Measurements from ENCODE around the gene OAT.

The OAT gene

DNA sequence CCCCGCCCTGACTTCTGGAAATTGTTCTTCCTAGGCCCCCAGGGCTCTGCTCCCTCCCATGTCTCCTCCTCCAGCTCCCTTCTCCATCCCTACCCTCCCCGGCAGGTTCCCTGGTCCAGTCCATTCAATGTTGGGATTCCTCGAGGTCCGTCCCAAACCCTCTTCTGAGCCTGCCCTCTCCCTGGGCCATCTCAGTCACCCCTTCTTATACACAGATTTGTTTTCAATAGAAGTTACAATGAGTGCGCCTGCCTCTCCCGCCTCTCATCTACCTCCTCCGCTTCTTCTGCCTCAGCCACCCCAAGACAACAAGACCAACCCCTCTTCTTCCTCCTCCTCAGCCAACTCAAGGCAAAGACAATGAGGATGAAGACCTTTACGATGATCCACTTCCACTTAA lies 67.9 kb downstream of the OAT start:
- H2AK5ac ChIP-seq (ENCODE audit: low read length): no peak overlapping the region
- H3K56ac ChIP-seq (ENCODE audit: low read length): no peak overlapping the region
- H2BK120ac ChIP-seq (ENCODE audit: low read depth, low read length): no peak overlapping the region
- no peak overlapping the region for H4K5ac ChIP-seq (ENCODE audit: low read length)
- no peak overlapping the region for H3K9ac ChIP-seq (ENCODE audit: low read length)
- no peak overlapping the region for H3K27ac ChIP-seq (ENCODE audit: low read depth, low read length)
- H3K36me3 ChIP-seq (ENCODE audit: control insufficient read depth, insufficient read depth, low read length): no peaks in the 10 kb centered on the region
- no peak overlapping the region for H2BK15ac ChIP-seq (replicated peaks; ENCODE audit: low read depth)
- no peak overlapping the region for H3K4me2 ChIP-seq (ENCODE audit: low read length)
- H3K79me1 ChIP-seq (ENCODE audit: low read length): no peaks in the 10 kb centered on the region
- no peaks in the 10 kb centered on the region for H3K27me3 ChIP-seq (ENCODE audit: insufficient read depth, low read length, poor library complexity)
- H3K23ac ChIP-seq (ENCODE audit: low read length): no peak overlapping the region
- no peaks in the 10 kb centered on the region for H3K79me2 ChIP-seq (ENCODE audit: control insufficient read depth, insufficient read depth, low read length)
- H2BK5ac ChIP-seq (ENCODE audit: low read length): no peak overlapping the region
- no peak overlapping the region for H3K4me3 ChIP-seq (ENCODE audit: low read length)
- WGBS (ENCODE audit: extremely low coverage, insufficient coverage, low lambda C conversion rate): no CpG with 5 or more reads among the region's 8 CpGs
- DNase-seq: no peak
- no peak overlapping the region for H3K18ac ChIP-seq (ENCODE audit: low read length)
- no peaks in the 10 kb centered on the region for H3K4me1 ChIP-seq (ENCODE audit: control insufficient read depth, low read depth, low read length)
- H4K8ac ChIP-seq (ENCODE audit: low read depth, low read length): no peak overlapping the region
- no peak overlapping the region for H3K4ac ChIP-seq (ENCODE audit: low read depth, low read length)

DNA sequence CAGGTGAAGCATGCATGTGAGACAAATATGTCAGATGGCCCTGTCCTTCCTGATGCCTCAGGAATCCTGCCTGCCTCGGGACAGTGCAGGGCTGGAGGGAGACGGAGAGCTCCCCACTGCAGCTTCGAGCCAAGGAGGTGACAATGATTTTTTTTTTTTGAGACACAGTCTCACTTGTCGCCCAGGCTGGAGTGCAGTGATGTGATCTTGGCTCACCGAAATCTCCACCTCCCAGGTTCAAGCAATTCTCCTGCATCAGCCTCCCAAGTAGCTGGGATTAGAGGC lies 68.8 kb downstream of the OAT start:
- Histone ChIP-seq H2AK5ac (ENCODE audit: low read length) (no peak overlapping the region), H2BK5ac (ENCODE audit: low read length) (no peak overlapping the region)

DNA sequence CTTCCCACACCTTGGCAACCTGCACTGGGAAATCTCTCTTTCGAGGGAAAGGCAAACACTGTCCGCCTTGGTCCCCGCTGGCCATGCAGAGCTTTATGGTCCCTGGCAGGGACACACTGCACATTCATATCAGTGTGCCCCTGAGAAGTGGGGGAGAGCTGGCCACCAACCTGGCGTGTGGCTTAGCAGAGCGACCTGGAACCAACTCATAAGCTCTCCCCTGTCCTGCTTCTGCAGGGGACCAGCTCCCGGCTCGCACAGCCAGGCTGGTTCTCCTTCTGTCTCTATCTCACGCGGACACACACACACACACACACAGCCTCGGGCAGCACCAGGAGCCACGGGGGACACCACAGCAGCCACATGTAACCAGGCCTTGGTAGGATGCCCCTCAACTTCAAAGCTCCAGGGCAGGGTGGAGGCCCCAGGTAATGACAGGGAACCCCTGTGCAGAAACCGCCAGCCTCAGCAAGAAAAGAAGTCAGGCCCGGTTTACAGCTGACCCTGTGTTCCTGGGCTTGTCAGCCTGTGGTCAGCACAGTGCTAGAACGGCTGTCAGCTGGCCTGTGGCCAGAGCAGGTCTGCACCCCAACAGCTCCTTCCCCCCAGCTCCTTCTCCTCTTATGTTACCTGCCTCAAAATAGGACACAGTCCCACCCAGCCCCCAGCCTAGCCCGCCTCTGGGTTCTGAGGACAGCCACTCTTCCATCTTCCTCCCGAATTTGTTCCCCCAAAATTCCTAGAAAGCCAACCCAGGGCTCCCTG lies 69.3 kb downstream of the OAT start:
- no peak for DNase-seq
- H3K9ac ChIP-seq (ENCODE audit: low read length): no peak overlapping the region

More for the DNA sequence above, 68.8 kb downstream of the OAT start:
- H4K5ac ChIP-seq (ENCODE audit: low read length): no peak overlapping the region
- no peak overlapping the region for H3K4ac ChIP-seq (ENCODE audit: low read depth, low read length)
- no peak overlapping the region for H3K23ac ChIP-seq (ENCODE audit: low read length)
- DNase-seq: no peak
- no peak overlapping the region for H3K9ac ChIP-seq (ENCODE audit: low read length)
- H3K79me1 ChIP-seq (ENCODE audit: low read length): no peaks in the 10 kb centered on the region
- H3K27me3 ChIP-seq (ENCODE audit: insufficient read depth, low read length, poor library complexity): no peaks in the 10 kb centered on the region
- H3K79me2 ChIP-seq (ENCODE audit: control insufficient read depth, insufficient read depth, low read length): no peaks in the 10 kb centered on the region
- no peak overlapping the region for H2BK120ac ChIP-seq (ENCODE audit: low read depth, low read length)
- H4K8ac ChIP-seq (ENCODE audit: low read depth, low read length): no peak overlapping the region
- H3K56ac ChIP-seq (ENCODE audit: low read length): no peak overlapping the region
- no peak overlapping the region for H3K4me2 ChIP-seq (ENCODE audit: low read length)
- WGBS (ENCODE audit: extremely low coverage, insufficient coverage, low lambda C conversion rate): no CpG with 5 or more reads among the region's 5 CpGs
- no peak overlapping the region for H2BK15ac ChIP-seq (replicated peaks; ENCODE audit: low read depth)
- no peaks in the 10 kb centered on the region for H3K4me1 ChIP-seq (ENCODE audit: control insufficient read depth, low read depth, low read length)
- no peak overlapping the region for H3K18ac ChIP-seq (ENCODE audit: low read length)
- H3K36me3 ChIP-seq (ENCODE audit: control insufficient read depth, insufficient read depth, low read length): no peaks in the 10 kb centered on the region
- H3K27ac ChIP-seq (ENCODE audit: low read depth, low read length): no peak overlapping the region
- no peak overlapping the region for H3K4me3 ChIP-seq (ENCODE audit: low read length)

DNA sequence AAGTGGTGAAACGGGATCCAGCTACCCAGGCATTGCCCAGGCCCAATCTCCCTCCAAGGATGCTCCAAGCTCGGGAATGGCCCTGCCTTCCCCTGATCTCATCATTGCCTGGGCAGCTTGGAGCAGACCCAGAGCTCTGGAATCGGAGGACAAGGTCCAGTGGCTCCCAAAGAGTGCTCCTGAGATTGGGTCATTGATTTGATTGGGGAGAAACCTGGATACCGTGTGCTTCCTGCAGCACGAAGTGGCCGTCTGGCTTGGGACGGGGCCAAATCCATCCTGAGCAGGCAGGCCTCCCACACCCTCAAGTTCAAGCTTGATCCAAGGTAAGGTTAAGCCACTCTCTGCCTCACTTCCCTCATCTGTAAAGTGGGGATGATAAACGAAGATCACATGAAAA lies 69.9 kb downstream of the OAT start:
- Histone ChIP-seq H4K5ac (ENCODE audit: low read length) (no peak overlapping the region), H3K23ac (ENCODE audit: low read length) (no peak overlapping the region), H3K56ac (ENCODE audit: low read length) (no peak overlapping the region), H3K4me2 (ENCODE audit: low read length) (no peak overlapping the region), H3K4ac (ENCODE audit: low read depth, low read length) (no peak overlapping the region), H3K79me1 (ENCODE audit: low read length) (no peaks in the 10 kb centered on the region), H3K79me2 (ENCODE audit: control insufficient read depth, insufficient read depth, low read length) (no peaks in the 10 kb centered on the region), H3K18ac (ENCODE audit: low read length) (no peak overlapping the region), H3K27me3 (ENCODE audit: insufficient read depth, low read length, poor library complexity) (no peaks in the 10 kb centered on the region), H3K4me1 (ENCODE audit: control insufficient read depth, low read depth, low read length) (no peaks in the 10 kb centered on the region), H2AK5ac (ENCODE audit: low read length) (no peak overlapping the region), H2BK120ac (ENCODE audit: low read depth, low read length) (no peak overlapping the region), H3K36me3 (ENCODE audit: control insufficient read depth, insufficient read depth, low read length) (no peaks in the 10 kb centered on the region), H3K9ac (ENCODE audit: low read length) (no peak overlapping the region), H4K8ac (ENCODE audit: low read depth, low read length) (no peak overlapping the region), H2BK15ac (replicated peaks; ENCODE audit: low read depth) (no peak overlapping the region), H3K27ac (ENCODE audit: low read depth, low read length) (no peak overlapping the region), H3K4me3 (ENCODE audit: low read length) (no peak overlapping the region), H2BK5ac (ENCODE audit: low read length) (no peak overlapping the region)
- WGBS (ENCODE audit: extremely low coverage, insufficient coverage, low lambda C conversion rate): no CpG with 5 or more reads among the region's 8 CpGs
- no peak for DNase-seq

More for the DNA sequence above, 69.3 kb downstream of the OAT start:
- Histone ChIP-seq H3K23ac (ENCODE audit: low read length) (no peak overlapping the region), H4K8ac (ENCODE audit: low read depth, low read length) (no peak overlapping the region), H3K79me2 (ENCODE audit: control insufficient read depth, insufficient read depth, low read length) (no peaks in the 10 kb centered on the region), H3K4me2 (ENCODE audit: low read length) (no peak overlapping the region), H2BK120ac (ENCODE audit: low read depth, low read length) (no peak overlapping the region), H3K79me1 (ENCODE audit: low read length) (no peaks in the 10 kb centered on the region), H4K5ac (ENCODE audit: low read length) (no peak overlapping the region), H3K4ac (ENCODE audit: low read depth, low read length) (no peak overlapping the region), H3K18ac (ENCODE audit: low read length) (no peak overlapping the region), H2AK5ac (ENCODE audit: low read length) (no peak overlapping the region), H3K36me3 (ENCODE audit: control insufficient read depth, insufficient read depth, low read length) (no peaks in the 10 kb centered on the region), H3K27ac (ENCODE audit: low read depth, low read length) (no peak overlapping the region), H3K4me1 (ENCODE audit: control insufficient read depth, low read depth, low read length) (no peaks in the 10 kb centered on the region), H2BK5ac (ENCODE audit: low read length) (no peak overlapping the region), H3K56ac (ENCODE audit: low read length) (no peak overlapping the region), H2BK15ac (replicated peaks; ENCODE audit: low read depth) (no peak overlapping the region), H3K27me3 (ENCODE audit: insufficient read depth, low read length, poor library complexity) (no peaks in the 10 kb centered on the region), H3K4me3 (ENCODE audit: low read length) (no peak overlapping the region)
- no CpG with 5 or more reads among the region's 16 CpGs for WGBS (ENCODE audit: extremely low coverage, insufficient coverage, low lambda C conversion rate)

DNA sequence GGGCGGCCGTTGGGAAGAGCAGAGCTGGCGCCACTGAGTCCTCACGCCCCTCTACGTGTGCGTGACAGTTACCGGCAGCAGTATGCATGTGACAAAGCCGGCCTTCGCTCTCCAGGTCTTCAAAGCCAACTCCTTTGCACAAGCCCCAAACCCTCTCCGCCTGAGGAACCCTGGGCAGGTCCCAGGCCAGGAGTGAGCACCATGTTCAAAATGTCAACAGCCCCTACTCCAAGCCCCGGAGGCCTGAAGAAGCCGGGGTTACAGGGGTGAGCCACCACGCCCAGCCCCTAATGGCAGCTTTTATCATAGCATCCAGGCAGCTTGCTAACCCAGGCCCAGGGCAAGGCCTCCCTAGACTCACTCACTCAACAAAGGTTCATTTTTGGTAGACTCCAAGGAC lies 70.8 kb downstream of the OAT start:
- no peak overlapping the region for H2BK15ac ChIP-seq (replicated peaks; ENCODE audit: low read depth)
- DNase-seq: peak; percentile 16
- H3K56ac ChIP-seq (ENCODE audit: low read length): peak overlapping the region; percentile 25
- H3K18ac ChIP-seq (ENCODE audit: low read length): no peak overlapping the region
- H3K79me2 ChIP-seq (ENCODE audit: control insufficient read depth, insufficient read depth, low read length): no peaks in the 10 kb centered on the region
- no peak overlapping the region for H3K4me2 ChIP-seq (ENCODE audit: low read length)
- no peaks in the 10 kb centered on the region for H3K79me1 ChIP-seq (ENCODE audit: low read length)
- H3K27ac ChIP-seq (ENCODE audit: low read depth, low read length): no peak overlapping the region
- no peak overlapping the region for H4K8ac ChIP-seq (ENCODE audit: low read depth, low read length)
- no peak overlapping the region for H3K9ac ChIP-seq (ENCODE audit: low read length)
- H3K4me3 ChIP-seq (ENCODE audit: low read length): no peak overlapping the region
- no peak overlapping the region for H3K4ac ChIP-seq (ENCODE audit: low read depth, low read length)
- H2AK5ac ChIP-seq (ENCODE audit: low read length): no peak overlapping the region
- H2BK120ac ChIP-seq (ENCODE audit: low read depth, low read length): no peak overlapping the region
- no peak overlapping the region for H3K23ac ChIP-seq (ENCODE audit: low read length)
- no peak overlapping the region for H4K5ac ChIP-seq (ENCODE audit: low read length)
- no CpG with 5 or more reads among the region's 13 CpGs for WGBS (ENCODE audit: extremely low coverage, insufficient coverage, low lambda C conversion rate)
- H2BK5ac ChIP-seq (ENCODE audit: low read length): no peak overlapping the region
- no peaks in the 10 kb centered on the region for H3K4me1 ChIP-seq (ENCODE audit: control insufficient read depth, low read depth, low read length)
- no peaks in the 10 kb centered on the region for H3K36me3 ChIP-seq (ENCODE audit: control insufficient read depth, insufficient read depth, low read length)
- no peaks in the 10 kb centered on the region for H3K27me3 ChIP-seq (ENCODE audit: insufficient read depth, low read length, poor library complexity)
